ENCODE data around the gene POLR1A.

- TF ChIP-seq CTCF (IDR thresholded peaks at IDR 0.05) (no peak), POLR2AphosphoS5 (IDR thresholded peaks at IDR 0.05; ENCODE audit: insufficient read depth in 1 of 2, low read depth in 1 of 2) (no peak), POLR2A (IDR thresholded peaks at IDR 0.05) (no peak)
These were observed 90.0 kb downstream of the POLR1A start for GRCh38 chr2:86015699-86016098.
